Muscle of leg (tissue), 11 donors: ENCODE data around the gene MAP4K5. TPM values are rescaled to one million over a fixed set of nuclear protein-coding genes. Genes with fewer than 3 reads are reported as not detected.
A peak's percentile ranks its signal among the peaks of the same experiment; 100 is the strongest.

Source experiments
- DNase-seq: peaks from one replicate; pipeline ENCODE4 v3.0.0; 2013
- H3K27ac ChIP-seq: one replicate; pipeline ENCODE4 v1.5.1; 2013; ENCODE audit warnings: mild to moderate bottlenecking, low read length, control low read depth
- H3K27me3 ChIP-seq: one replicate; pipeline ENCODE4 v1.6.1; 2013; ENCODE audit warnings: low read length; ENCODE audit not compliant: control insufficient read depth, insufficient read depth
- H3K36me3 ChIP-seq: one replicate; pipeline ENCODE4 v1.6.1; 2013; ENCODE audit warnings: low read length; ENCODE audit not compliant: control insufficient read depth, insufficient read depth
- H3K4me1 ChIP-seq: one replicate; pipeline ENCODE4 v1.6.1; 2013; ENCODE audit warnings: low read length; ENCODE audit not compliant: control insufficient read depth, insufficient read depth
- H3K4me3 ChIP-seq: one replicate; pipeline ENCODE4 v1.5.1; 2013; ENCODE audit warnings: low read length, control low read depth
- H3K9me3 ChIP-seq: replicated peaks from 2 replicates; pipeline ENCODE4 v1.6.1; 2013; ENCODE audit warnings: low read depth, low read length; ENCODE audit not compliant: control insufficient read depth
- WGBS: methylation state at CpG from one replicate; pipeline ENCODE4 v1.1.5; 2013; ENCODE audit warnings: missing lambda C conversion rate; ENCODE audit not compliant: insufficient coverage; 5-methylcytosine and 5-hydroxymethylcytosine counted together
- polyA plus RNA-seq, 8 donors: library from polyadenylated mRNA; unstranded; fragments of 120-200 nt; gene quantifications; one replicate each; pipeline versions ENCODE4 v1.2.1 to v1.2.3, GENCODE V29; 2013; ENCODE audit warnings: inconsistent platforms in 1 of 8, low replicate concordance in 1 of 8; ENCODE audit not compliant: insufficient read length in 8 of 8, insufficient read depth in 1 of 8
- total RNA-seq: library from RNA; stranded (reverse); fragments of 120-200 nt; gene quantifications from one replicate; pipeline ENCODE4 v1.2.4, GENCODE V29; 2013

The MAP4K5 gene
- total and polyA plus RNA-seq, 9 donors, result 19.7 to 40.9 (median 31.6) TPM

DNA sequence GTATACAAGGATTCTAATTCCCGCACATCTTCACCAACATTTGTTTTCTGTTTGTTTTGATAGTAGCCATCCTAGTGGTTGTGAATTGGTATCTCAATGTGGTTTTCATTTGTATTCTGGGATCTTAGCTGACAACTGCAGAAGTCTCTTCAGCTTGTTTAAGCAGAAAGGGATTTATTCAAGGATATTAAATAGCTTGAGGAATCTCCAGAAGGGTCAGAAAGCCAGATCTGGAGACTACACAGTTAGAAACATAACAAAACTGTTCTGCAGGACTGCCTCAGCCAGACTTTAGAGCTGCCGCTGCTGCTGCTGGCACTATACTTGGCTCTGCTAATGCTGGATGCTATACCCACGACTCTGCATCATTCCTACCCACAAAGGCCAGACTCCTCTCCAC is 122.3 kb downstream of the MAP4K5 start:
- H3K4me3 ChIP-seq, result no peak overlapping the region
- H3K36me3 ChIP-seq, result no peaks in the 10 kb centered on the region
- DNase-seq, result no peak
- H3K27ac ChIP-seq, result no peak overlapping the region
- H3K9me3 ChIP-seq, result no peaks in the 10 kb centered on the region
- 76% methylated on average over 2 of the region's 3 CpGs for WGBS
- H3K27me3 ChIP-seq, result no peaks in the 10 kb centered on the region
- H3K4me1 ChIP-seq, result no peaks in the 10 kb centered on the region

GRCh38 chr14:50407111-50407812 is 125.1 kb downstream of the MAP4K5 start:
- no peak overlapping the region for H3K4me3 ChIP-seq
- WGBS, result no CpG with 5 or more reads among the region's 6 CpGs
- peak; percentile 92 for DNase-seq

DNA sequence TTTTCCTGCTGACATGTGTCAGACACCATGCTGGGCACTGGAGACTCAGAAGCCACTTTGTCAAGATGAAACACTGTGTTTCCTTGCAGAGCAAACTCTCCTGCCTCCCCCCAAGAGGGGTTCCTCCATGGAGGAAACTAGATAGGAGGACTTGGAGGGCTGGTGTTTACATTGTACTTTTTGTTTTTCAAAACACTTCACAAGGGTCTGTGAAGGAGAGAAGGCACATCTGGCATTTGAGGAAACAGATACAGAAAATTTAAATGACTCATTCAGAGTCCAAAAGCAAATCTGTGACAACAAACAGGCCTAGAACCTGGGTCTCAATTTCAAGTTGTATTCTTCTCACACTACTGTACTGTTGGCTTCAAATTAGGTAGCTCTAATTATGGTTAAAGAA is 128.9 kb downstream of the MAP4K5 start:
- Histone ChIP-seq H3K4me1 (no peaks in the 10 kb centered on the region), H3K27ac (no peak overlapping the region), H3K36me3 (no peaks in the 10 kb centered on the region), H3K27me3 (no peaks in the 10 kb centered on the region), H3K9me3 (no peaks in the 10 kb centered on the region), H3K4me3 (no peak overlapping the region)
- DNase-seq, result no peak

More at GRCh38 chr14:50407111-50407812, 125.1 kb downstream of the MAP4K5 start:
- Histone ChIP-seq H3K27me3 (no peaks in the 10 kb centered on the region), H3K4me1 (no peaks in the 10 kb centered on the region), H3K9me3 (no peaks in the 10 kb centered on the region), H3K36me3 (no peaks in the 10 kb centered on the region), H3K27ac (peak overlapping the region; percentile 1)

DNA sequence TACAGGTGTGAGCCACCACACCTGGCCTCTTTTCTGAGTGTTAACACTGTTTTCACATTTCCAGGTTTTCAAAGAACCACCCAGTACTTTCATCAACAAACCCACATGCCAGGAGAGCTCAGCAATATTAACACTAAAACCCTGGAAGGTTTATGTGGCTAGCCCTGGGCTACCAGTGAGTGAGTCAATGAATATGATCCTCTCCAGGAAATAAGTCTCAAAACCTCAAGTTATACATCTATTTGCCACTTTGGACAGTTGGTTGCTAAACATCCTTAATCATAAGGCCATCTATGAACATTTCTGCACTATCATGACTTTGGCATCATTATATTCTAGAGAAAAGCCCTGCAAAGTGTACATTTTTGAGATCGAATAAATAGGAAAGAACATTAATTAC is 129.4 kb downstream of the MAP4K5 start:
- no peak for DNase-seq

DNA sequence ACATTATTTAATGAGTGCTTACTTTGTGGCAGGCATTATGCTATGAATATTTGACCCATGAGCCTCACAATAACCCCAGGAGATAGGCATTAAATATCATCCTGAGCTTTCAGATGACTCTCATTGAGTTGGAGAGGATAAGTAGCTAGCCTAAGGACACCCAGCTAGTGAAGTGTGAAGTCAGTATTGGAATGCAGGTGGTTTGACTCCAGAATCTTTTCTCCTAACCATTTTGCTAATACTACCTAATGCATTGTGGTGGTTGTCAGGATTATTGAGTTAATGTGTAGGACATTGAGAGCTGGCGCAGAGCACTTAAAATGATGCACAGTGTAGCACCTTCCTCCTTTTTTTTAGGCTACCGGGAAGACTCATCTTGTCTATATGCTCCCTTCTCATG is 131.9 kb downstream of the MAP4K5 start:
- WGBS, result no CpG with 5 or more reads among the region's 2 CpGs
- DNase-seq, result no peak
- H3K4me3 ChIP-seq, result no peak overlapping the region
- no peaks in the 10 kb centered on the region for H3K27me3 ChIP-seq
- H3K9me3 ChIP-seq, result no peaks in the 10 kb centered on the region
- no peaks in the 10 kb centered on the region for H3K36me3 ChIP-seq
- H3K27ac ChIP-seq, result no peak overlapping the region
- H3K4me1 ChIP-seq, result peaks cover 12% of the 10 kb centered on the region

More for the DNA sequence above, 129.4 kb downstream of the MAP4K5 start:
- Histone ChIP-seq H3K4me1 (no peaks in the 10 kb centered on the region), H3K27ac (no peak overlapping the region), H3K4me3 (no peak overlapping the region), H3K9me3 (no peaks in the 10 kb centered on the region), H3K36me3 (no peaks in the 10 kb centered on the region), H3K27me3 (no peaks in the 10 kb centered on the region)
- no CpG with 5 or more reads among the region's 1 CpG for WGBS

DNA sequence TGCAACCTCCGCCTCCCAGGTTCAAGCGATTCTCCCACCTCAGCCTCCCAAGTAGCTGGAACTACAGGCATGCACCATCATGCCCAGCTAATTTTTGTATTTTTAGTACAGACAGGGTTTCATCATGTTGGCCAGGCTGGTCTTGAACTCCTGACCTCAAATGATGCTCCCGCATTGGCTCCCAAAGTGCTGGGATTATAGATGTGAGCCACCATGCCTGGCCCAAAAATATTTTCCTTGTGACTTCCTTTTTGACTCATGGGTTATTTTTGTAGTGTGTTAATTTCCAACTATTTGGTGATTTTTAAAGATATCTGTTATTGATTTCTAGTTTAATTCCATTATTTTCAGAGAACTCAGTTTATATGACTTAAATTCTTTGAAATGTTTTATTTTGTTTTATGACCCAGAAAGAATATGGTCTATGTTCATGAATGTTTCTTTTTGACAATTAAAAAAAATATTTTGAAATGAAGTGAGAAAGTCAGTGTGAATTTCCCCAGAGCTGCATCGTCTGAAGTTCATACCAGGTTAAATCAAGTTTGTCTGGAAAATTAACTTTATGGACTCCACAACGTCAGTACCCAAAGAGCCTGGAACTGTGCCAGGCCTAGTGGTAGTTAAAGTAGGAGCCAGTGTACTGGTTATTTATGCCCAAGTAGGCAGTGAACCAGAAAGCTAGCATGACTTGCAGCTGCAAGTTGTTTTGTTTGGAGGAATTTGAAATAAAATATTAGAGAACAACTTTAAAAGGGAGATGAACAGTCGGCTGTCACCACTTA is 132.9 kb downstream of the MAP4K5 start:
- peaks cover 13% of the 10 kb centered on the region for H3K4me1 ChIP-seq
- 52% methylated on average over 2 of the region's 6 CpGs for WGBS
- H3K4me3 ChIP-seq, result no peak overlapping the region
- DNase-seq, result peak; percentile 48
- no peaks in the 10 kb centered on the region for H3K27me3 ChIP-seq
- no peak overlapping the region for H3K27ac ChIP-seq
- H3K9me3 ChIP-seq, result no peaks in the 10 kb centered on the region
- no peaks in the 10 kb centered on the region for H3K36me3 ChIP-seq

DNA sequence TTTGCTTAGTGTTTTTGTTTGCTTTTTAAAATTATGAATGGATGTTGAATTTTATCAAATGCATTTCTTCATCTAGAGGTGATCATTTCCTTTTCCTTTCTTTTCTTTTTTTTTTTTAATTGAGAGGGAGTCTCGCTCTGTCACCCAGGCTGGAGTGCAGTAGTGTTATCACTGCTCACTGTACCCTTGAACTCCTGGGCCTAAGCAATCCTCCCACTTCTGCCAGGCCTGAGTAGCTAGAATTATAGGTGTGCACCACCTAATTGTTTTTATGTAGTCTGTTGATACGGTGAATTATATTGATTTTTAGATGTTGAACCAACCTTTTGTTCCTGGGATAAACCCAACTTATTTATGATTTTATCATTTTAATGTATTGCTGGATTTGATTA is 134.2 kb downstream of the MAP4K5 start:
- no peaks in the 10 kb centered on the region for H3K36me3 ChIP-seq
- no peaks in the 10 kb centered on the region for H3K9me3 ChIP-seq
- no peak overlapping the region for H3K4me3 ChIP-seq
- no peak overlapping the region for H3K27ac ChIP-seq
- no peak for DNase-seq
- peaks cover 13% of the 10 kb centered on the region for H3K4me1 ChIP-seq
- no peaks in the 10 kb centered on the region for H3K27me3 ChIP-seq
- no CpG with 5 or more reads among the region's 2 CpGs for WGBS

DNA sequence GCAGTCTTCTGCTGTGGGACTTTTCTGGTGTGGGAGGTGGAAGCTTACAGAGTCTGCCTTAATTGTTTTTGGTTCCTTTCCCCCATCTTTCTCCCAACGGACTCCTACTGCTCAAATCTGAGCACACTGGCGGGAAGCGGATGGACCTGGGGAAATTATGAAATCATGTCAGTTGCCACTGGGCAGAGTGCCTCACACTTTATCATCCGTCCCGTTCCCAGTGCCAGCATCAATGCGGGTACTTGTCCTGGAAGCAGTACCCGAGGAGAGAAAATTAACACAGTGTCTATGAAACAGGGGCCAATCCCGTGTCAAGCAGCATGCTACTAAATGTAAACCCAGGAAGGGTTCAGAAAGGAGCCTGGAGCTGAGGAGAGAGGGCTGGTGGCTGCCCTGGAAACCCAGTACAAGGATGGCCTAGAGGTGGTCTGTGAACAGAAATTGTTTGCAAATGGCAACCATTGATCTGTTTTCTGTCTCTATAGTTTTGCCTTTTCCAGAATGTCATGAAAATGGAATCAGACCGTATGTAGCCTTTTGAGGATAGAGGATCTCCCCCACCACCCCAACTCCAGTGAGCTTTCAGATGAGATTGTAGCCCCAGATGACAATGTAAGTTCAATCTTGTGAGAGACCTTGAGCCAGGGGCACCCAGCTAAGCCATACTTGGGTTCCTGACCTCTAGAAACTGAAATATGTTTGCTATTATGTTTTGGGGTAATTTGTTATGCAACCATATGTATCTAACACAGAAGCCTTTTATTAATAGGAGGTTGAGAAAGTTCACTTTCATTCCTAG is 134.8 kb downstream of the MAP4K5 start:
- Histone ChIP-seq H3K4me1 (peaks cover 13% of the 10 kb centered on the region), H3K9me3 (no peaks in the 10 kb centered on the region), H3K27me3 (no peaks in the 10 kb centered on the region), H3K27ac (peak overlapping the region; percentile 79), H3K4me3 (peak overlapping the region; percentile 72), H3K36me3 (no peaks in the 10 kb centered on the region)
- WGBS, result 7% methylated on average over 5 of the region's 9 CpGs
- peak; percentile 61 for DNase-seq

GRCh38 chr14:50396631-50397389 is 135.6 kb downstream of the MAP4K5 start, which contains the start of gene CDKL1:
CDKL1 (minus strand) TSS chr14:50396881; CDS start chr14:50395868, 1,013 bp downstream.
- Histone ChIP-seq H3K27ac (peak within 1 kb of the TSS; percentile 79), H3K9me3 (no peaks in the 10 kb centered on the region), H3K4me1 (peaks cover 13% of the 10 kb centered on the region), H3K4me3 (peak within 1 kb of the TSS; percentile 72), H3K36me3 (no peaks in the 10 kb centered on the region), H3K27me3 (no peaks in the 10 kb centered on the region)
- peak; percentile 84 for DNase-seq
- under 1% methylated on average over 72 of the region's 77 CpGs for WGBS
